ENCODE data around the gene SPTBN4.
"Not testable (repeated sequence)": the region's sequence is repeated elsewhere in the genome, so short reads cannot be mapped to it uniquely, and the experiment has no call there.

SPTBN4 gene

GRCh38 chr19:40521276-40521675 is 54.5 kb downstream of the SPTBN4 start:
- in situ Hi-C loops (cut with MboI; ENCODE audit: low pct_unique_long_range_greater_than_20kb, low sequenced_read_pairs, unreplicated experiment), result no loop called here
- DNase-seq (ENCODE audit: low spot score), result no peak
- TF ChIP-seq CTCF (IDR thresholded peaks at IDR 0.05; ENCODE audit: extremely low read depth, insufficient read depth, missing control alignments), result peak; percentile 35

GRCh38 chr19:40521900-40522299 is 55.1 kb downstream of the SPTBN4 start:
- in situ Hi-C loops (cut with MboI; ENCODE audit: low pct_unique_long_range_greater_than_20kb, low sequenced_read_pairs, unreplicated experiment); DNase-seq (ENCODE audit: low spot score): not testable (repeated sequence)

GRCh38 chr19:40523322-40524047 is 56.7 kb downstream of the SPTBN4 start:
- peak; percentile 78 for TF ChIP-seq CTCF (IDR thresholded peaks at IDR 0.05; ENCODE audit: extremely low read depth, insufficient read depth, missing control alignments)
- in situ Hi-C loops (cut with MboI; ENCODE audit: low pct_unique_long_range_greater_than_20kb, low sequenced_read_pairs, unreplicated experiment), result no loop called here
- DNase-seq (ENCODE audit: low spot score), result peak; percentile 65

GRCh38 chr19:40524133-40524549 is 57.3 kb downstream of the SPTBN4 start:
- no peak for TF ChIP-seq CTCF (IDR thresholded peaks at IDR 0.05; ENCODE audit: extremely low read depth, insufficient read depth, missing control alignments)
- in situ Hi-C loops (cut with MboI; ENCODE audit: low pct_unique_long_range_greater_than_20kb, low sequenced_read_pairs, unreplicated experiment), result no loop called here
- DNase-seq (ENCODE audit: low spot score), result no peak

- DNase-seq (ENCODE audit: low spot score), result no peak
- TF ChIP-seq CTCF (IDR thresholded peaks at IDR 0.05; ENCODE audit: extremely low read depth, insufficient read depth, missing control alignments), result no peak
- in situ Hi-C loops (cut with MboI; ENCODE audit: low pct_unique_long_range_greater_than_20kb, low sequenced_read_pairs, unreplicated experiment), result no loop called here
These were observed 57.9 kb downstream of the SPTBN4 start for GRCh38 chr19:40524655-40525054.

- in situ Hi-C loops (cut with MboI; ENCODE audit: low pct_unique_long_range_greater_than_20kb, low sequenced_read_pairs, unreplicated experiment), result no loop called here
- no peak for DNase-seq (ENCODE audit: low spot score)
- no peak for TF ChIP-seq CTCF (IDR thresholded peaks at IDR 0.05; ENCODE audit: extremely low read depth, insufficient read depth, missing control alignments)
These were observed 58.6 kb downstream of the SPTBN4 start for GRCh38 chr19:40525234-40526051.

GRCh38 chr19:40528078-40528477 is 61.3 kb downstream of the SPTBN4 start:
- in situ Hi-C loops (cut with MboI; ENCODE audit: low pct_unique_long_range_greater_than_20kb, low sequenced_read_pairs, unreplicated experiment), result no loop called here
- TF ChIP-seq CTCF (IDR thresholded peaks at IDR 0.05; ENCODE audit: extremely low read depth, insufficient read depth, missing control alignments), result no peak
- no peak for DNase-seq (ENCODE audit: low spot score)
